HUDEP-2 (cell line): Measurements from ENCODE around the gene ANXA3.

Experiments used
- DNase-seq, 76 experiments: peaks; one replicate each; lab custom pipeline; 2025; ENCODE audit not compliant: unreplicated experiment in 76 of 76; lab: John Stamatoyannopoulos, UW

The ANXA3 gene

GRCh38 chr4:78608684-78609083, 57.1 kb downstream of the ANXA3 start:
- no peak for DNase-seq

DNA sequence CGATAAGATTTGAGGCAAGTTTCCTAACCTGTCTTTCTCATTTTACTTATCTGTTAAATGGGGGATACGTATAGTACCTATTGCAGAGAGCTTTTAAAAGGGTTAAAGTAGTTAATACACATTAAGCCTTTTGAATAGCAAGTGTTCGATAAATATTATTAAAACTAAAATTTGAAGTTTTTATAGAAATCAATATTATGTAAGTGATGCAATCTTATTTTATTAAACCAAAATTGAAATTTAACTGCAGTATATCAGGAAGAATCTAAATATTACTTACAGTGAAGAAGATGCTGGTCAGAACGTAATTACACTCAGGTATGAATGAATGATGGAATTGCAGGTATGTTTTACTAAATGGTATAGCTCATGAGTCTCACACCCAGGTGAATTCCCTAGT, 58.0 kb downstream of the ANXA3 start:
- DNase-seq = no peak

- DNase-seq = peak in 31 of 76 experiments; percentile 2 to 79 (median 41)
These were observed 59.1 kb downstream of the ANXA3 start for GRCh38 chr4:78610546-78611214.

- no peak for DNase-seq
These were observed 59.6 kb downstream of the ANXA3 start for GRCh38 chr4:78611215-78611558.

- DNase-seq = peak in 52 of 76 experiments; percentile 1 to 77 (median 34)
These were observed 61.0 kb downstream of the ANXA3 start for GRCh38 chr4:78612398-78613178.

GRCh38 chr4:78613522-78614321, 62.2 kb downstream of the ANXA3 start:
- peak in 1 of 76 experiments; percentile 1 for DNase-seq

DNA sequence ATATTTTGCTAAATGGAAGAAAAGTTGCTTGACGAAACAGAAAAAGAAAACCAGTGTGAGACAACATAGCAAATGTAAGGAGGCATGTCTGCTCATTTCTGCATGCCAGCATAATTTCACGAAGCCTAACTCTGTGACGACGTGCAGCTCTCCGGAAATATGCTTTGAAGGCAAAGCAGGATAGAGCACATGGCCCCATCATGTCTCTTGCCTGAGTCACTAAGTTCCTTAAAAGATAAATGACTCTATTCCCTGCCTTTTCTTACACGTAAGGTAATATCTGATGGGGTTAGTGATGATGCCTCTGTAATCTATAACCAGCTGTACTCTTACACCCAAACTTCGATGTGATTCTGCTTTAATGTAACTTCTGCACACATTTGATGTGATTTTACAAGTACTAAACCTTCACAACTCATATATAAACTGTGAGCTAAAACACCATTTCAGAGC, 64.5 kb downstream of the ANXA3 start:
- DNase-seq = peak in 3 of 76 experiments; percentile 4 to 20 (median 8)

GRCh38 chr4:78618436-78618835, 66.9 kb downstream of the ANXA3 start:
- no peak for DNase-seq

DNA sequence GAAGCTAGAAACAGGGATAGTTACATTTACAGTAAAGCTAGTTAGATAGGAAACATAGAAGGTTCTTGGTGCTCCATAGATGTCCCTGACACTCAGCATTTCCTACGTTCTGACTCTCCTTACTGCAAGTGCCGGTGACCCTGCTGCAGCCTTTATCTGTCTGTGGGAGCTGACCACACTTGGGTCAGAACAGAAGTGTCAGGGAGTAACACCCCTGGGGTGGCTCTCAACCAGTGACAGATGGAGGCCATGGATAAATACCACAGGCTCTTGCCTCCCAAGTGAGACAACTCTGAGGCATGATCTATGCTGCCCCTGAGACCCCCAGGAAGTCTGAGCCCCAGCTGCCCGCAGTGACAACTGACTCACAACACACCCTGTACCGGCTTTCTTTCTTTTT, 69.8 kb downstream of the ANXA3 start:
- peak in 72 of 76 experiments; percentile 6 to 88 (median 60) for DNase-seq

GRCh38 chr4:78622253-78622979, 70.8 kb downstream of the ANXA3 start:
- DNase-seq = peak in 64 of 76 experiments; percentile 2 to 72 (median 28)

- no peak for DNase-seq
These were observed 72.5 kb downstream of the ANXA3 start for GRCh38 chr4:78624048-78624447.

- no peak for DNase-seq
These were observed 73.5 kb downstream of the ANXA3 start for GRCh38 chr4:78625073-78625472.

- no peak for DNase-seq
These were observed 75.7 kb downstream of the ANXA3 start for GRCh38 chr4:78627046-78627965.

DNA sequence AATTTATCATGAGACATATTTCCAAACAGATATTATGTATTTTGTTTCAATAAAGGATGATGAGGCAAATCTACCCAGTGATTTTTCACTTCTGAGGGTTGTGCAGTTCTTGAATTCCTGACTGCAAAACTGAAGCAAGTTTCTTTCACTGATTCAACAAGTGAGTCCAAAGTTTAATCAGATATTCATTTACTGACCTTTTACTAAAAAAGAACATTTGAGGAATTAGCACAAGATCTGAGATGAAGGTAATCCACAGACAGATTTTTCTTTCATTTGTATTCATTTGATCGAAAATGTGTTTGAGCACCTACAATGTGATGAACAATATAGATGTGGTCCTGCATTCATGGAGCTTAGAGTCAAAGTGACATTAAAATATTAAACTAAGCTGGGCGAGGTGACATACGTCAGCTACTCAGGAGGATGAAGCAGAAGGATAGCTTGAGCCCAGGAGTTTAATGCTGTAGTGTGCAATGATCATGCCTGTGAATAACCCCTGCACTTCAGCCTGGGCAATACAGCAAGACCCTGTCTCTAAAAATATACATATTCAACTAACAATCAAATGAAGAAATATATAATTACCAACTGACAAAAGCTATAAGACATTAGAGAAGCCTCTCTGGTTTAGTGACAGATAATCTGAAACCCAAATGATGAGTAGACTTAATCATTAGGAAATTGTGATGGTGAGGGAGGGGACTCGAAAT, 76.6 kb downstream of the ANXA3 start:
- DNase-seq = no peak

DNA sequence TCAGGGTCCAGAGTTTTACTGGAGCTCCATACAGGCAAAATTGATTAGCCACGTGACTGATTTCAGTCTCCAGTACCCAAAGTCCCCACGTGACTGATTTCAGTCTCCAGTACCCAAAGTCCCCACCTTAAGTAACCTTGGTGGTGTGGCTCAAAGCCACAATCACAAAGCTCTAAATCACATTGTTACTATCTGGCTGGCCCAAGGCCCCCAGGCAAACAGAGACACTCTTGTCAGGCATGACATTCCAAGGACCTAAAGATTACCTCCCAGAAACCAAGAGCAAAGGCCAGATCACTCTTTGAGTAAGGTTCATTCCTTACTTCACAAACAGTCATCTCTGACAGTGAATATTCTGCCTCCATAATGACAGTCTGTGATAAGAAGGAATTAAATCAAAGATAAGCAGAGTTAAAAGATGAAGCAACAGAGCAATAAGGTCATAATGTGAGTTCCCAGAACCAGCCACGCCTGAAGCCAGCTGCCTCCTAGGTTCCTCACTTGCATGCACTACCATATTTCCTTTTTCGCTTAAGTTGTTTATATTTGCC, 78.5 kb downstream of the ANXA3 start:
- DNase-seq = peak in 15 of 76 experiments; percentile 2 to 51 (median 11)

DNA sequence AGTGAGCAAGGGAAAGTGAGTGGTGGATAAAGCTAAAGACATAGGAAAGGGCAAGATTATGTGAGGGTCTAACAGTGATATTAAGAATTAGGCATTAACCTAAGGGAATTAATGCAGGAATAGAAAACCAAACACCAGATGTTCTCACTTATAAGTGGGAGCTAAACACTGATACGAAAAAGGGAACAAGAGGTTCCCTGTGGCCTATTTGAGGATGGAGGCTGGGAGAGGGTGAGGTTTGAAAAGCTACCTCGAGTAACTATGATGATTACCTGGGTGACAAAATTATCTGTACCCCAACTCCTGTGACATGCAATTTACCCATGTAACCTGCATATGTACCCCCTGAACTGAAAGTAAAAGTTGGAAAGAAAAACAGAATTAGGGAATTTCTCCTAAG, 79.0 kb downstream of the ANXA3 start:
- no peak for DNase-seq

- DNase-seq = no peak
These were observed 82.6 kb downstream of the ANXA3 start for GRCh38 chr4:78634011-78634664.
